Measurements from ENCODE around the gene PRKAG2.
A peak's percentile ranks its signal among the peaks of the same experiment; 100 is the strongest.
"Not testable (repeated sequence)": the region's sequence is repeated elsewhere in the genome, so short reads cannot be mapped to it uniquely, and the experiment has no call there.

The PRKAG2 gene

GRCh38 chr7:151785681-151785965 is 91.3 kb downstream of the PRKAG2 start:
- TF ChIP-seq JUND (IDR thresholded peaks at IDR 0.05; ENCODE audit: low read depth): no peak
- DNase-seq (ENCODE audit: low read depth in 1 of 2, low spot score in 1 of 2): no peak
- in situ Hi-C loops (cut with HindIII; ENCODE audit: low pct_unique_long_range_greater_than_20kb, low sequenced_read_pairs): no loop called here

- TF ChIP-seq JUND (IDR thresholded peaks at IDR 0.05; ENCODE audit: low read depth): no peak
- in situ Hi-C loops (cut with HindIII; ENCODE audit: low pct_unique_long_range_greater_than_20kb, low sequenced_read_pairs): no loop called here
- no peak for DNase-seq (ENCODE audit: low read depth in 1 of 2, low spot score in 1 of 2)
Measured at GRCh38 chr7:151784853-151785680, 91.8 kb downstream of the PRKAG2 start.

GRCh38 chr7:151783958-151784575 is 92.8 kb downstream of the PRKAG2 start:
- in situ Hi-C loops (cut with HindIII; ENCODE audit: low pct_unique_long_range_greater_than_20kb, low sequenced_read_pairs): no loop called here
- DNase-seq (ENCODE audit: low read depth in 1 of 2, low spot score in 1 of 2): no peak
- no peak for TF ChIP-seq JUND (IDR thresholded peaks at IDR 0.05; ENCODE audit: low read depth)

- DNase-seq (ENCODE audit: low read depth in 1 of 2, low spot score in 1 of 2): peak; percentile 48 to 72
- TF ChIP-seq JUND (IDR thresholded peaks at IDR 0.05; ENCODE audit: low read depth): no peak
- in situ Hi-C loops (cut with HindIII; ENCODE audit: low pct_unique_long_range_greater_than_20kb, low sequenced_read_pairs): no loop called here
Measured at GRCh38 chr7:151782598-151783448, 94.1 kb downstream of the PRKAG2 start.

- in situ Hi-C loops (cut with HindIII; ENCODE audit: low pct_unique_long_range_greater_than_20kb, low sequenced_read_pairs); DNase-seq (ENCODE audit: low read depth in 1 of 2, low spot score in 1 of 2): not testable (repeated sequence)
Measured at GRCh38 chr7:151782256-151782597, 94.7 kb downstream of the PRKAG2 start.

GRCh38 chr7:151781161-151781845 is 95.6 kb downstream of the PRKAG2 start:
- no peak for DNase-seq (ENCODE audit: low read depth in 1 of 2, low spot score in 1 of 2)
- in situ Hi-C loops (cut with HindIII; ENCODE audit: low pct_unique_long_range_greater_than_20kb, low sequenced_read_pairs): no loop called here
- no peak for TF ChIP-seq JUND (IDR thresholded peaks at IDR 0.05; ENCODE audit: low read depth)

GRCh38 chr7:151780631-151781030 is 96.3 kb downstream of the PRKAG2 start:
- in situ Hi-C loops (cut with HindIII; ENCODE audit: low pct_unique_long_range_greater_than_20kb, low sequenced_read_pairs): no loop called here
- no peak for TF ChIP-seq JUND (IDR thresholded peaks at IDR 0.05; ENCODE audit: low read depth)
- no peak for DNase-seq (ENCODE audit: low read depth in 1 of 2, low spot score in 1 of 2)

- no peak for TF ChIP-seq JUND (IDR thresholded peaks at IDR 0.05; ENCODE audit: low read depth)
- in situ Hi-C loops (cut with HindIII; ENCODE audit: low pct_unique_long_range_greater_than_20kb, low sequenced_read_pairs): no loop called here
- DNase-seq (ENCODE audit: low read depth in 1 of 2, low spot score in 1 of 2): no peak
Measured at GRCh38 chr7:151779678-151780077, 97.2 kb downstream of the PRKAG2 start.

GRCh38 chr7:151779255-151779654 is 97.7 kb downstream of the PRKAG2 start:
- in situ Hi-C loops (cut with HindIII; ENCODE audit: low pct_unique_long_range_greater_than_20kb, low sequenced_read_pairs): no loop called here
- TF ChIP-seq JUND (IDR thresholded peaks at IDR 0.05; ENCODE audit: low read depth): no peak
- DNase-seq (ENCODE audit: low read depth in 1 of 2, low spot score in 1 of 2): no peak

GRCh38 chr7:151777908-151778670 is 98.8 kb downstream of the PRKAG2 start:
- DNase-seq (ENCODE audit: low read depth in 1 of 2, low spot score in 1 of 2): no peak
- in situ Hi-C loops (cut with HindIII; ENCODE audit: low pct_unique_long_range_greater_than_20kb, low sequenced_read_pairs): no loop called here
- TF ChIP-seq JUND (IDR thresholded peaks at IDR 0.05; ENCODE audit: low read depth): no peak

- TF ChIP-seq JUND (IDR thresholded peaks at IDR 0.05; ENCODE audit: low read depth): no peak
- DNase-seq (ENCODE audit: low read depth in 1 of 2, low spot score in 1 of 2): no peak
- in situ Hi-C loops (cut with HindIII; ENCODE audit: low pct_unique_long_range_greater_than_20kb, low sequenced_read_pairs): no loop called here
Measured at GRCh38 chr7:151777495-151777880, 99.4 kb downstream of the PRKAG2 start.

GRCh38 chr7:151776876-151777494 is 99.9 kb downstream of the PRKAG2 start:
- TF ChIP-seq JUND (IDR thresholded peaks at IDR 0.05; ENCODE audit: low read depth): no peak
- in situ Hi-C loops (cut with HindIII; ENCODE audit: low pct_unique_long_range_greater_than_20kb, low sequenced_read_pairs): no loop called here
- DNase-seq (ENCODE audit: low read depth in 1 of 2, low spot score in 1 of 2): no peak

Measured in T47D (cell line).